IPS-11a (cell line): ENCODE measurements around the gene STMN3.

Source experiments
- H3K4me3 ChIP-seq: one replicate; pipeline ENCODE4 v1.5.1; 2013; ENCODE audit warnings: low read depth, low read length, control low read depth

The STMN3 gene

GRCh38 chr20:63590218-63591146 is 62.7 kb downstream of the STMN3 start:
- no peak overlapping the region for H3K4me3 ChIP-seq
